Right forelimb (tissue), 1 donor: ENCODE results near the gene BCAT1.

Experiments
- DNase-seq: peaks from one replicate; pipeline ENCODE4 v3.0.0-alpha.2; 2018

Gene BCAT1

DNA sequence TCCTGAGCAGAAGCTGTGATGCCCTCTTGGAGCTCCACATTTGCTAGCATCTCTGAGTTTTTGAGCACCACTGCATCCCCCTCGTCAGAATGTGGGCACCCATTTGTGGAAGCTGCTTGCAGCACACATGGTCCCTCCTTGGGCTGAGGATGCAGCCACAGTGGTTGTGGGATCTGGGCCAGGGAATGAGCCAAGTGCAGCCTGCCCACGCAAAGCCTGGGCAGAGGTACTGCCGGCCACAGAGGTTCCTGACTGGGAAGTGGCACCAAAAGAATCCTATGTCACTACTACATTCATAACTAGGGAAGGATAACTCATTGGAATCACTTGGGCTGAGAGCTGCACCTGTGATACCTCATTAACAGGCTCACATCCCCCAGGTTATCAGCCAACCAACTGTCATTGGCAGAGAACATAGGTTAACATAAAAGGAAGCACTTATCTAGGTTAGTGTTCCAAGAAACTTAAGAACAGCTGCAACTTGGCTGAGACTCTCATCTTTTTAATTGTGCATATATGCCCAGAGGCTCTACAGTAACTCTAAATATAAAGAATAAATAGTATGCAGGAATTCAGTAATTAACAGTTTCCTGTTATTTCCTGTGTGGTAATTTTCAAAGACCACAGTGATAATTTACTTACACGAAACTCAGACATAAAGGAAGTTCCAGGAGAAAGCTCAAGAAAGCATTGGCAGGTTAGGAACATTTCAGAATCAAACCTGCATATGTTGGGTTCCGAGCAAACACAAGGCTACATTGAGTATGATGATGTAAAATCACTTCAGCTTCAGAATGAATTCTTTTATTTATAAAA is 145.3 kb downstream of the BCAT1 start:
- no peak for DNase-seq

DNA sequence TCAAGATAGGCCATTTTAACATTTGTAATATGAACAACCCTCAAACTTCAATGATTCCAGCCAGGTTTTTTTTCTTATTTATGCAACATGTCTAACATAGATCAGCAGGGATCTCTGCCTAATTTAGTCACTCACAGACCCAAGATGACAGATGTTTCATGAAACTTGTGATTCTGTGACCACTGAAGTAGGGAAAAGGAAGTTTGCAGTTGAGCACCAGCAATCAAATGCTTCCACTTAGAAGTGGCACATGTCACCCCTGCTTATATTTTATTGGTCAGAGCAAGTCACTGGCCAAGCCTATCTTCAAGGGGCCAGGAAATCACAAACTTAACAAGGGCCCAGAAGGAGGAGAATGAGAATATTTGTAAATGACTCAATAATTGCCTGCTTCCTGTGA is 150.6 kb downstream of the BCAT1 start:
- DNase-seq, result no peak

DNA sequence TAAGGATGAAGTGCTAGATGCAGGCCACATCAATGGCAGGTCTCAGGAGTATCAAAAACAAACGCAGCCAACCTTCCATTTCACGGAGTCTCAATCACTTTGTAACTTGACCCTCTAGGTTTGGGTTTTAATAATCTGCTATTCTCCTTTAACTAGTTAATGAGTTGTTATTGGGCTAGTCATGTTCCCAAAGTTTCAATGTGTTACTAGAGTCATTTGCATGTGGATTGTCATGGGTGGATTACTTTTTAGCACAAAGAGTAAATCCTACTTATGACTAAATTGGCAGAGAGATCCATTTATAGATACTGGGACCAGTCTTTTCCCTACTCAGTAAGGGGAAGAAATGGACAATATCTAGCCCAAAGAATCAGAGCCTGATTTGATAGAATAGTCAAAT is 151.0 kb downstream of the BCAT1 start:
- no peak for DNase-seq

GRCh38 chr12:24796876-24797275 is 152.0 kb downstream of the BCAT1 start:
- DNase-seq, result no peak

DNA sequence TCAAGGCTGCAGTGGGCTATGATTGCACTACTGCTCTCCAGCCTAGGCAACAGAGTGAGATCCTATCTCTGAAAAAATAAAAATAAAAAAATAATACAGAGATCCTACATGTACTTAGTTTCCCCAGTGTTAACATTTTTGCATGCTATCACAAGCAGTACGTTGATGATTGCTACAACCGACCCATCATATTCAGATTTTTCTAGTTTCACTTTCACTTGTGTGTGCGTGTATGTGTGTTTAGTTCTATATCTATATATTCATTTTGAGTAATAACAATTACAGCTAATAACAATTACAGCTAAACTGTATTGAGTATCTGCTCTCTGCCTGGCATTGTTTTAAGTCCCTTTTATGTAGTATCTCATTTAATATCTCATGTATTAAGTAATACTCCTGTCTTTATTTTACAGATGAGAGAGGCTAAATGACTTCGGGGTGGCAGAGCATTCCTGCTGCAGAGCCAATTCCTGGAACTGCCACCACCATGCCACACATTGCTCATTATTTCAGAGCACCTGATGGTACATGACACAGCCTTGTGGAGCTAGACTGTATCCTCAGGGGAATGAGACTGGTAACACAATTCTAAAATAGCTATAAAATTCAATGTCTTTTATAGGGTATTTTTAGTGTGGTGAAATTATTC is 153.1 kb downstream of the BCAT1 start:
- no peak for DNase-seq

DNA sequence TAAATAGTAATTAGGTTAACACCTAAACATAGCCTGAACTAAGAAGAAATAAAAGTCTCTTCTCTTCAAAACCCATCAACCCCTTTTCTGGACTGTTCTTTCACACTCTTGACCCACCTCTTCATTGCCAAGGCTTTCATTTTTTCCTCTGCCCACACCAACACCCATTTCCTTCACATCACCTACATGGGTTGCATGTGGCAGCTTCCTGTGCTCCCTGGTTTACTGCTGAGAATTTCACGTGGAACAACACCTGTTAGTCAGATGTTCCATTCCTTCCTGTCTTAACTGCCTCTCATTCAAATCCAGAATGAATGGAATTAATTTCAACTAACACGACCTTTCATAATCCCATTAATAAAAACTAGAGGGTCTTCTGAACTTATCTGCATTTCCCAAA is 157.3 kb downstream of the BCAT1 start:
- no peak for DNase-seq

GRCh38 chr12:24788886-24789285 is 160.0 kb downstream of the BCAT1 start:
- DNase-seq, result no peak

DNA sequence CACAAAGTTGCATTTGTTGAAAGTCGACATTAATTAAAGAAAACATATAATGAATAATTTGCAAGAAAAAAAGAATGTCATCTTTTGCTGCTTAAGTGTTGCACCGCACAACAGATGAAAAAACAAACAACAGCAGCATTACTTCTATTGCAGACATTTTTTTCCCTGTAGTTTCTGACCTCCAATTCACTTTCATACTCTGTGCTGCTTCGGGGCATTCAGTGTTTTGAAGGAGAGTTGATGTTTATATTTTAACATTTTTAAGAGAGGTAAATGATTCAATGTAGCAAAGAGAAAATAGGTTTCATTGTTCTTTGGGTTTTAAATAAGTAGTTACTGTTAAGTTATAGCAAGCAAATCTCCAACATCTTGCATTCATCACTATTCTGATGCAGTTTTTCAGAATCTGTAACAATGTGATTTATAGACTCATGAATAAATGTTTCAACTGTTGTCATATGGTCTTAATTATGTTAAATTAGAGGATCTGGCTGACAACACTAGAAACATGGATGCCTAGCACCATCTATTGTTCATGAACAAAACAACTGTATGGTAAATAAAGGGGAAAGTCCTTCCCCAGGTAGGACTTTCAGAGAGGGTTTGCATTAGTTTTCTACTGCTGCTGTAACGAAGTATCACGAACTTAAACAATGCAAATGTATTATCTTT is 168.1 kb downstream of the BCAT1 start:
- no peak for DNase-seq

DNA sequence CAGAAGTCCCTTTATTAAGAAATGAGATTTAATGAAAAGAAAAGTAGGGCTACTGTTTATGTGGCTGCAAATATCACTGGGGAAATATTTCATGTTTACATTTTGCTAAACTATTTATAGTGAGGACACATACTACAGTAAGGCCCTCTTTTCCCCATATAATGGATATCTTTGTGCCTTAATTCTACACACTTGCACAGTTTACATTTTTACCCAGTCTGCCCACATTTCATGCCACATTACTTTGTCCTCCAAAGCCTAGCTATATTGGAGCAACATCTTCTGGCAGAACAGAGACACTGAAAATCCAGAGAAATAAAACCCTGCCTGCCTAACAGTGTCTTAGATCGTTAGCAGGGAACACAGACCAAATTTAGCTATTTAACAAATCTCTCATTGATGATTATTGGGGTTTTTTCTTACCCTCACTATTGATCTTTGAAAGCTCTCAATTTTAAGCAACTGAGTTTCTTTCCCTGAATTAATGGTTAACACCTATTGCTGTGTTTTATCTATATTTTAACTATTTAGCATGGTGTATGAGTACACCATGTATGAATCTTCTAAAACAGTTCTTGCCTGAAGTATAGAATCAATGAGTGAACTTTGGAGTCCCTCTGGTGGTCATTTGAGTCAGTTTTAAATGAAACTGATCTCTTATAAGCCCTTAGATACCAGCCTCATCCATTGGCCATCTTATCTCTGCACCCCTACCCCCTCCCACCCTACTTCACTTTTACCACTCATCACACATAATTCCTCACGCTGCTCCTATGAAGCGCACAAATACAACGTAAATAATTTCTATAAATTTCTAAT is 170.2 kb downstream of the BCAT1 start:
- DNase-seq, result no peak

- no peak for DNase-seq
These were observed 171.5 kb downstream of the BCAT1 start for GRCh38 chr12:24777359-24777758.

DNA sequence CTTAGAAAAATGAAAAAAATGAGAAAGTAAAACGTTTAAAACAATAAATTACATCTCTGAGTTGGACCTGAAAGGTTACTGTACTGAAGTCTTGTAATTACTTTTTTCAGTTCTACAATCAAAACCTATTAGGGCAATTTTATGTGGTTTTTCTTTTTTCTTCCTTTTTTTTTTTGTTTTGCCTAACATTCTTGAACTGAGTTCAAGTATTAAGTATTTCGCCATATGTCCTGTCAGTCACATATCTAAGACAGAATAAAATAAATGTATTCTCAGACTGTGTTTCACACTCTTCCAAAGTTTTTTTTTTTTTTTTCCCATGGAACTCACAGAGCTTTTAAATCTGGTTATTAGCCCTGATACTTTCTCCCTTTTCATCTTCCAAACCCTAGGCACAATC is 172.0 kb downstream of the BCAT1 start:
- no peak for DNase-seq

- DNase-seq, result no peak
These were observed 173.8 kb downstream of the BCAT1 start for GRCh38 chr12:24775073-24775472.

- no peak for DNase-seq
These were observed 174.9 kb downstream of the BCAT1 start for GRCh38 chr12:24773996-24774395.

GRCh38 chr12:24772813-24773212 is 176.1 kb downstream of the BCAT1 start:
- no peak for DNase-seq

DNA sequence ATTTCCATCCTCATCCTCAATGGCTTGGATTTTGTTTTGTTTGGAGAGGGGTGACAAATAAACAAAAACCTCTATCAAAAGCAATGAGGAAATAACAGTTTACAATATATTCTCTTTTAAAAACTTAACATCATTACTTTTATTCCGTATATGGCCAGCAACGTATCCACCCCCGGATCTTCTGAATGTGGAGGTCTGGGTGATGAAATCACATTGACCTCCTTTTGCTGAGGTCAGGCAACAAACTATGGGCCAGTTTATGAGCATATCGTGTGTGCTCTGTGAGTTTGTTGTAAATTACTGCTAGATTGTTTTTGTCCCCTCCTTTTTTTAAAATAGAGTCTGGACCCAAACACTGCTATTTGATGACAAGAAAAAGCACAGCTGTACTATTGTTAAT is 178.1 kb downstream of the BCAT1 start:
- no peak for DNase-seq

DNA sequence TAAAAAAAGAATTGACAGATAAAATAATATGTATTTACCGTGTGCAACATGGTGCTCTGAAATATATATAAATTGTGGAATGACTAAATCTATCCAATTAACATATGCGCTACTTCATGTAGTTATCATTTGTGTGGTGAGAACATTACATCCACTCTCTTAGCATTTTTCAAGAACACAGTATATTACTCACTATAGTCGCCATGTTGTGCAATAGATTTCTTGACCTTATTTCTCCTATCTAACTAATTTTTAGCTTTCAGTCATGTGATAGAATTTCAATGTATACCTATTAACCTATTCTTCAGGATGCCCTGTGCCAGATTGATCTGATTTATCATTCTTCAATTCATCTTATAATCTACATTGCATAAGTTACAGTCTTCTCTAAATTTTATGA is 178.6 kb downstream of the BCAT1 start:
- DNase-seq, result no peak

DNA sequence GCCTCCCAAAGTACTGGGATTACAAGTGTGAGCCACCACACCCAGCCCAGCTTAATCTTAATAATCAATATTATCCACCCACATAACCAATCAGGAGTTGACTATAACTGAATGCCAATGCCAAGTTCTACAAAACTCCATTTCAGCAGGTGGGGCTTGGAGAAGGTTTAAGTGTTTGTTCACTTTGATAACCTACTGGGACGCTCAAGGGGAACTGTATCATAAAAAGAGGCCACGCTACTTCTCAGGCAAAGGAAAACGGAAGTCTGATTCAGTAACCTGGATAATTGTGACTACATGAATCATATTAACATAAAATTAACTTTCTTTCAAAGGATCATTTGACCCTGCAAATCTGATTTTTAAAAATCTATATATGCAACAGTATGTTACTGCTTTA is 179.2 kb downstream of the BCAT1 start:
- no peak for DNase-seq

DNA sequence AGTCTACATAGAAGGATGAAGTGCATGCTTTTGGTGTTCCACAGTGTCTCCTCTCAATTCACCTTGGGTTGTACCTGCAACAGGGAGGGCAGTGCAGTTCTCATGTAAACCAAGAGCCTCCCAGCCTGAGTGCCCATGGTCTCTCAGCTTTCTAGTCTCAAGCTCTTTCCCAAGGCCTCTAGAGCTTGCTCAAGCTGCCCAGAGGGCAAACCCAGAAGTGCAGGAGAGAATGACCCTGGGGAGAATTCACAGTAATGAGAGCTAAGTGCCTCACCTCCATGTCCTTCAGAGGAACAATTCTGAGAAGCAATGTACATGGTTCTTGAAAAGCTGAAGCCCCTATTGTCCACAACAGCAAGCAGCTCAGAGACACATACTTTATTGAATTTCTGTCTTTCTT is 180.5 kb downstream of the BCAT1 start:
- no peak for DNase-seq

- no peak for DNase-seq
These were observed 181.9 kb downstream of the BCAT1 start for GRCh38 chr12:24767016-24767415.

GRCh38 chr12:24764712-24765111 is 184.2 kb downstream of the BCAT1 start:
- no peak for DNase-seq

DNA sequence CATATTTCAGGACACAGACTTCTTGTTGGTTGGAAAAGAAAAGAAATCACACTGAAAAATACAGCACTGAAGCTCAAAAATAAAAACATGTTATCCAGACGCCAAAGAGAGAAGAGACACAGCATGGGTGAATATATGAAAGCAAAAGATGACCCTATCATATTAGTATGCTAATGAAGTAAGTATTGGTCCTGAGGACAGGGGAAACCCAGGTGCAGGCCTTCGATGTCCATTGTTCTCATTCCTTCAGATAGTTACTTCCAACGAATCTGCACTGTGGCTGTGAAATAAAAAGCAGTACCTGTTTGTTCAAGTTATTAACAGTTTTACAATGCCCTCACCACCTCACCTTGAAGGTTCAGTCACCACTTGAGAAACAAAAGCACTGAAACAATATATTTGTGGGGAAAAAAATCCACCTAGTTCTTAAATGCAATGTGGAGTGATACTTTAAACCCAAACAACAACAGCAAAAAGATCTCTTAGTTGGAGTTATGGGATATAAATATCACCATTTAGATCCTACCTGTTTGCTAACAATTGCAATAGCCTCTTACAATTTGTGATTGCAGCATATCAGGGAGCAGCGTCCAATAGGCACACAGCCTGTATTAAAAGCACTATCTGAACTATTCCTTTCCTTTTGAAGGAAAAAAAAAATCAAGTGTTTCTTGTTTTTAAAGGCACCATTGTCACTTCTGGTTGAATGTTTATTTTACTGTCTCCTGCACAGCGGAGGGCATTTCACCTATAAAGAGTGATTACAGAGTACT is 188.1 kb downstream of the BCAT1 start:
- DNase-seq, result no peak

GRCh38 chr12:24760162-24760561 is 188.7 kb downstream of the BCAT1 start:
- no peak for DNase-seq
